DMS53 (cell line): Measurements from ENCODE around the gene COL6A2.

Source experiments
- DNase-seq: peaks from one replicate; lab custom pipeline; 2025; lab: John Stamatoyannopoulos, UW

The COL6A2 gene

DNA sequence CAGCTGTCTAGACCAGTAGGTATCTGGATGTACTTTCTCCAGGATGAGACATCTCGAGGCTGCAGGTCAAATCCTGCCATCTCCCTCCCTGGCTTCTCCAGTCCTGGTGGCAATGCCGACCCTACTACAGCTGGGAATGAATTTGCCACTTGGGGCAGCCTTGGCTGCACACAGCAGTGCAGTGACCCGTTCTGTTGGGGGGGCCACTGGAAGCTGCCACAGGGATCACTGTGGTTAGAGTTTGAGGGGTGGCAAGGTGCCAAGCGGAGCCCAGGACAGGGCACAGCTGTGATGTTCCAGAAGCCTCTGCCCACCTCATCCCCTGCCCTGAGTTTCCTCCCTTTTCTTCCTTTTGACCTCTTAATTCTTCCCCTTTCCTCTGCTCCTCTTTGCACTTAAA lies 17.1 kb downstream of the COL6A2 start:
- DNase-seq: no peak

DNA sequence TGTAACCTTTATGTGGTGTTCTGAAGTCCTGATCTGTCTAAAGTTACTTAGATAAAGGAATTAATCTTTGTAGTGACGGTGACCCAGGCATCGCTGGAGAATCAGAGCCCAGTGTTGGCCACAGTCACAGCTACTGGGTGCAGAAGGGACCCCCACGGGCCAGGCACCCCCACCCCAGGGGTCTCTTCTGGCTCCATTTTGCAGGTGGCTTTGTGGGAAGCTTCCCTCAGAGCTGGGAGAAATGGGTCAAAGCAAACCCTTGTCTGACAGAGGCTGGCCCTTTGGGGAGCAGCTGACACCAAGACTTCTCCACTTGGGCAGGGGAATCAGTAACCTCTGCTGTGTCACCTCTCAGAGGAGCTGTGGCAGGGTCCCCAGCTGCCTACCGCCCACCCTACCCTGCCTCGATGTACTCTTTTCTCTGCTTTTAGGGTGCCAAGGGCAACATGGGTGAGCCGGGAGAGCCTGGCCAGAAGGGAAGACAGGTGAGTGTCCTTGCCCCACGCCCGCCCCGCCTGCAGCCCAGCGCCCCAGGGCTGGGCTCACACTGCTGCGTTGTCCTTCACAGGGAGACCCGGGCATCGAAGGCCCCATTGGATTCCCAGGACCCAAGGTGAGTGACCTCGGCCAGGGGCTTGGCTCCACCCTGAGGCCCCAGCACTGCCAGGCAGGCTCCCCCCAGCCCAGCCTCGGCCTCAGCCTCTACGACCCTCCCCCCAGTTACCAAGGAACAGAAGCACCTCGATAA lies 17.7 kb downstream of the COL6A2 start:
- DNase-seq: no peak

DNA sequence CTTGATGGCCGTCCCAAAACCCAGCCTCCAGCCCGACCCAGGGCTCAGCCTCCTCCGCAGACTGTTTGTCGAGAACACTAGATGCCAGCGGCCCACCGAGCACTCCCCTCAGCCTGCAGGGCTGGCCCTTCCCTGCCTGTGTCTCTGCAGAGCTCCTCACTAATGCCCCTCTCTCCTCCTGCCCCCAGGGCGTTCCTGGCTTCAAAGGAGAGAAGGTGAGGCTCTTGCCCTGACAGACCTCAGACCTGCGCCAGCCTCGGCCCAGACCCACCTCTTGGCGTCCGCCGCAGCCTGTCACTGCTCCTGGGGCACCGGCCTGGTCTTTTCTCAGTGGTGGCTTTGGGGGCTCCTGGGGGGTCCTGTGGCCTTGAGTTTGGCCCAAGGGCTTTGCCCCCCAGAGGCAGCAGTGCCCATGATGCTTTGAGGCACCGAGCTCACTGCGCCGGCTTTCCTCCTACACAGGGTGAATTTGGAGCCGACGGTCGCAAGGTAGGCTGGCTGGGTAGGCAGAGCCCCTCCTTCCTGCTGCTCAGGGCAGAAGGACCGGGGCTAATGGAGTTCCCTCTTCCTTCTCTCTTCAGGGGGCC lies 18.4 kb downstream of the COL6A2 start:
- no peak for DNase-seq

DNA sequence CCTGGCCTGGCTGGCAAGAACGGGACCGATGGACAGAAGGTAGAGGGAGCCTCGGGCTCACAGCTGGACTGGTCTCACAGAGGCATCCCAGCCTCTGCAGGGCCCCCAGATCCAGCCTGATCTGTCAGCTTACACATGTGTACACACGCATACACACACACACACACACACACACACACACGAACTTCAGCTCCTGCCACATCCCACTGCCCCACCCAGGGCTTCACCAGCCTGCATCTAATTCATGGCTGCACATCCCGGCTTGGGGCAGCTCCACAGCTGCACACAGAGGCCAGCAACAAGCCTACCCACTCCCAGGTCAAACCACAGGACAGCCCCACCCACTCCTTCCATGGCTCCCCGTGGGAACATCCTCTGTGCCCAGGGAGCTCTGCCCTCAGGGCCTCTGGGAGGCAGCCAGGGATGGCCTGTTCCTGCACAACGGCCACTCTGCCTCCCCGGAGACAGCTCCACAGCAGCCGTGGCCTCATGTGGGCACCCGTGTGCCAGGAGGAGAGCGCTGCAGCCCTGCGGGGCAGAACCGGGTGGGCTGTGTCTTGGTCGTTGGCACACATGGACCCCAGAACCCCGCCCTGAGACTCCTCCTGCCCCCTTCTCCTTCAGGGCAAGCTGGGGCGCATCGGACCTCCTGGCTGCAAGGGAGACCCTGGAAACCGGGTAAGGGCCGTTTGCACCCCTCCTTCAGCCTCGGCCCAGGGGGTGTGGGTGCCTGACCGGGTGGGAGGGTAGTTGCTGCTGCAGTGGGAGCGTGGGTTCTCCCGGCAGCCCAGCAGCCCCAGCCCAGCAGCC lies 19.1 kb downstream of the COL6A2 start:
- DNase-seq: no peak

DNA sequence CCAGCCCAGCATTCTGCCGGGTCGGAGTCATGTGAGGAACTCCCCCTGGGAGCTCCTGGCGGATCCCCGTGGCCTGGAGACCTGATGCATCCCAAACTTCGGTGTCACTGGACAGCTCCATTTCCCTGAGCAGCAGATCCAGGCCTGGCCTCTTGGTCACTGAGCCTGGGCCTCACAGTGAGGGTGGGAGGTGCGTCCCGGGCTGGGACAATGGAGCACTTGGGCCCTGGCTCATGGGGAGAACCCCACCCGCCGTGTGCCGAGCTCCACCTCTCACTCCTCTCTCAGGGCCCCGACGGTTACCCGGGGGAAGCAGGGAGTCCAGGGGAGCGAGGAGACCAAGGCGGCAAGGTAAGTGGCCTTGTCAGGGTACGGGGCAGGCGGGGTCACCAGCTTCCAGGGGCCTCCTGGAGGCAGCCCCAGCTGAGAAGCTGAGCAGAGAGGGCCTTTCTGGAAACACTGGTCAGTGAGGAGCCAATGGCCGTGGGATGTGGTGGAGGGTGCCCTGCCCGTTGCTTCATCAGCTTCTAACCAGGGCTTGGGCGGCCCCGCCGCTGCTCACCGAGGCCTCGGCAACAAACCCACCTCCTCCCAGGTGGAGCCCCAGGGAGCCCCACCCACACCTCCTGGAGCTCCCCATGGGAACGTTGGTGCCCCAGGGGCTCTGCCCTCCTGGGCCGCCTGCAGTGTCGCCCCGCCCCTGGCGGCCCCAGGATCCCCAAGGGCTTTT lies 19.8 kb downstream of the COL6A2 start:
- no peak for DNase-seq

DNA sequence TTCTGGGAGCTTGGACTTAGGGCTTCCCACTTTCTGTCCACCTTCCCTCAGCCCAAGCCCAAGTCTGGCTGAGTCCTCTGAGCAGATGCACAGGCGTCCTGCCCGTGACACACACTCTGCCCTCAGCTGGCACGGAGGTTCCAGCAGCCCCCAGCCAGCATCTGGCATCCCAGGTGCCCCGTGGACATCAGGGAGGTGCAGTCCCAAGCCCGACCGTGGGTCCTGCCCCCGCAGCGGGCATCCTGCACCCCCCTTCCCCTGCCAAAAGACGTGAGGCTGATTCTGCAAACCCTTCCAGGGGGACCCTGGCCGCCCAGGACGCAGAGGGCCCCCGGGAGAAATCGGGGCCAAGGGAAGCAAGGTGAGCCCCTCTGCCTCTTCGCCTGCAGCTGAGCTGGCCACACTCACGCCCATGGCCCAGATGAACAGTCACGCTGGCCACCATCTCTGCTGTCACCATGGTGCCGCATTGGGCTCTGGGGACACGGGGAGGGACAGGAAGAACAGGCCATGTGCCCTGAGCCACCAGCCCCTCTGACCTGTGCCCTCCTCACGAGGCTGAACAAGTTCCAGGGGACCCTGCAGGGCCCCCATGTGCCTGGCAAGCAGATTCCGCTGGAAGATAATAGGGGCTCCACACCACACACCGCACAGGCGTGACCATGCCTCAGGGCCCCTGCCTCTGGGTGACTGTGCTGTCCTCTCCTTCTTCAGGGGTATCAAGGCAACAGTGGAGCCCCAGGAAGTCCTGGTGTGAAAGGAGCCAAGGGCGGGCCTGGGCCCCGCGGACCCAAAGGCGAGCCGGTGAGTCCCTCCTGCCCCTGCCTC lies 20.6 kb downstream of the COL6A2 start:
- no peak for DNase-seq

DNA sequence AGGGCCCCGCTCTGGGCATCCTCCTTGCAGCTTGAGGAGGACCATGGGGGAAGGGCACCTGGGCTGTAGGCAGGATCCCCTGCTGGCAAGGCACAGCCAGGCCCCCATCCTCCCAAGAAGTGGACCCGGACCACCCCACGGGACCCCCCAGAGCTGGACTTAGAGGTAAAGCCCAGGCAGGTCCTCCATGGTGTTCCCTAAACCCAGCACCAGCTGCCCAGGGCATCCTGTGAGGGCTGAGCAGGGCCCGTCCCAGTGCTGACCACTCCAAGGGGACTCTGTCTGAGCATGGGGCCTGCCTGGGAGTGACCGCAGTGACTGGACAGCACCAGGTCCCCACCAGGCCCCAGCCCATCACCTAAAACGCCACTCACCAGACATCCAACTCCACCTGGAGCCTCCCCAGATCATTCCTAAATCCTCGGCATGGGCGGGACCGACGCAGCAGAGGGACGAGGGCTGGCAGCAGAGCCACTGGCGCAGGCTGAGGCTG lies 21.3 kb downstream of the COL6A2 start:
- DNase-seq: no peak

DNA sequence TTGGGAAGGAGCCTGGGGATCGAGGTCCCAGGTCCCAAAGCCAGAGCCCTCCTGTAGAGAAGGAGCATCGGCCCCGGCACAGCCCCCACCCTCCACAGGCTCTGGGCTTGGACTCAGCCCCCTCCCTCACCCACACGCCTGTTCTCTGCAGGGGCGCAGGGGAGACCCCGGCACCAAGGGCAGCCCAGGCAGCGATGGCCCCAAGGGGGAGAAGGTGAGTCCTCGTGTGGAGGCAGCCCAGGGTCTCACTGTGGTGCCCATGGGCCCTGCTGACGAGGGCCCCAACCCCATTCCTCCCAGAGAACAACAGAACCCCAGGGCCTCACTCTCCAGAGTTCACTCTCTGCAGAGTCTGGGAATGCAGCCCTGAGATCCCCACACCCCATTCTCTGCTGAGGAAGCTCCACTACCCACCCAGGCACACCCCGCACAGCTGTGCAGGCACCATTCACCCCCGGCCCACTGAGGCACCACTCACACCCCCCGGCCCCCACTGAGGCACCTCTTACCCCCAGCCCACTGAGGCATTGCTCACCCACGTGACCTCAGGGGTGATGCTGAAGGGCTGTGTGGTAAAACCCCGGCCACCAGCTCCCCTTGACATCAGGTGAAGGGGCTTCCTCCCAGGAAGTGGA lies 21.8 kb downstream of the COL6A2 start:
- no peak for DNase-seq

DNA sequence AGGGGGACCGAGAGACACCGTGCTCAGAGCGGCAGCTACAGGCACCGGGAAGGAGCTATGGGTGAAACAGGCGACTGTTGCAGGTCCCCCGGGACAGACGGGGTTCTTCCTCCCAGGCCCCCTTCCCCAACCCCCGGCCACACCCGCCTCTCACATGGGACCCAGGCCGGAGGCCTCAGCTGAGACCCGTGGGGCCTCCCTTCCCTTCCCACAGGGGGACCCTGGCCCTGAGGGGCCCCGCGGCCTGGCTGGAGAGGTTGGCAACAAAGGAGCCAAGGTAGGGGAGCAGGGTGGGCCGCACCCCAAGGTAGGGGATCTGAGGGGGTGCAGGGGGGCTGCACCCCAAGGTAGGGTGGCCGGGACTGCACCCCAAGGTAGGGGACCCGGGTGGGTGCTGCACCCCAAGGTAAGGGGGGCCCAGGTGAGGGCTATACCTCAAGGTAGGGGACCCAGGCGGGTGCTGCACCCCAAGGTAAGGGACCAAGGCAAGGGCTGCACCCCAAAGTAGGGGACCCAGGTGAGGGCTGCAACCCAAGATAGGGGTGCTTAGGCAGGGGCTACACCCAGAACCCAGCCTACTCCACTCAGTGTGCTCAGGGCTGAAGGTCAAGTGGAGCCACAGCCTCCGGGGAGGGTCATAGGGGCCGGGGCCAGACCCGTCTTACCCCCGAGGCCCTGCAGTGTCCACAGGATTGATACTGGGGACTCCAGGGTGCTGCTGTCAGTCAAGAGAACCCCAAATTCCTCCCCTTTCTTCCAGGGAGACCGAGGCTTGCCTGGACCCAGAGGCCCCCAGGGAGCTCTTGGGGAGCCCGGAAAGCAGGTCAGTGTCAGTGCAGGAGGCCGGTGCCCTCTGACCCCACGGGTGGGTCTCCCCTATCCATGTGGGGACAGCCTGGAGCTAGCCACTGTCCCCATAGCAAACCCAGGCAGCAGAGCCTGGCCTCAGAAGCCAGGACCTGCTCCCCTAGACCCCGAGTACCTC lies 22.7 kb downstream of the COL6A2 start:
- no peak for DNase-seq

DNA sequence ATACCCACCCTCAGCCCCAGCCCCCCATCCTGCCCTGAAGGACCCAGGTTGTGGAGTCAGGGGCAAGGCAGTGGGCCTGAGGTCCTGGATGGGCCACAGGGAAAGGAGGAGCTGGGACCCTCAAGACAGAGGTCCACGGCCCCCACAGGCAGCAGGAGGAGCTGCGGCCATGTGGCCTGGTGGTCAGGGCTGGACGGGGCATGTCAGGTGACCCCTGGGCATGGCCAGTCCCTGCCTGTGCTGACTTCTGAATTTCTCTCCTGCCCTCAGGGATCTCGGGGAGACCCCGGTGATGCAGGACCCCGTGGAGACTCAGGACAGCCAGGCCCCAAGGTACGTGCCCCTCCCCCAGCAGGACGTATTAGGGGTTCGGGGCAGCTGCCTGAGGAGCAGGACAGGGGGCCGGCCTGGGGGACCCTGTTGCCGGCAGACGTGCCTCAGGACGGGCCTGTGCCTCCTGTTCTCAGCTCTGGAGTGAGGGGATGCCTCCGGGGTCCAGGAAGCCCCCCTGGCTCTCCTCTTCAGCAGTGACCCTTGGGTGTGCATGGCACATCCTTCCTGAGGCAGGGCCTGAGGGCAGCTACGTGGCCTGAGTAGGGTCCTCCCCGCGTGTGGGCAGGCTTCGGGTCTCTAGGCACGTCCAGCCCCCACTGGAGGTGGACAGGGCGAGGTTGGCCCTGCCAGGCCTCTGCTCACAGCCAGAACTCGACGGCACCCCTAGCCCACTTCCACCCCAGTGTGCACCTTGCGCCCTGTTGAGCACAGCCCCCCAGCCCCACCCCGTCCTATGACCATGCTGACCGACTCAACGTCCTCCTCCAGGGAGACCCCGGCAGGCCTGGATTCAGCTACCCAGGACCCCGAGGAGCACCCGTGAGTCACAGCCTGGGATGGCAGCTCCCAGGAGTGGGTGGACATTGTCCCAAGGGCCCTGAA lies 23.6 kb downstream of the COL6A2 start:
- DNase-seq: no peak

DNA sequence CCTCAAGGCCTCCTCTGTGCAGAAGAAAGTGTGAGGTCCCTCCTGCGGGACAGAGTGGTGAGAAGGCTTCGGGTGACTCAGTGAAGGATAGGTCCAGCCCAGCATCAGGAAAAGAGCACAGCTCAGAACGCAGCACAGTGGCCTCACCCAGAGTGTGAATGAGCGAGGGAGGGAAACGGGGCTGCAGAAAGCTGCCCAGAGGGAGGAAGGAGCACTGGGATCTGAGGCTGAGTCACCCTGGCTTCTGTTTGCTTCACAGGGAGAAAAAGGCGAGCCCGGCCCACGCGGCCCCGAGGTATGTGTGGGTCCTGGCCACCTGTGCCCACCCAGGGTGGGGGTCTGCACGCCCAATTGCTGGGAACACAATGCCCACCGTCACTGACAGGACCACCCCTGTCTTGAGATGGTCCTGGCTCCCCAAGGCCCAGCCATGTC lies 24.3 kb downstream of the COL6A2 start:
- no peak for DNase-seq

DNA sequence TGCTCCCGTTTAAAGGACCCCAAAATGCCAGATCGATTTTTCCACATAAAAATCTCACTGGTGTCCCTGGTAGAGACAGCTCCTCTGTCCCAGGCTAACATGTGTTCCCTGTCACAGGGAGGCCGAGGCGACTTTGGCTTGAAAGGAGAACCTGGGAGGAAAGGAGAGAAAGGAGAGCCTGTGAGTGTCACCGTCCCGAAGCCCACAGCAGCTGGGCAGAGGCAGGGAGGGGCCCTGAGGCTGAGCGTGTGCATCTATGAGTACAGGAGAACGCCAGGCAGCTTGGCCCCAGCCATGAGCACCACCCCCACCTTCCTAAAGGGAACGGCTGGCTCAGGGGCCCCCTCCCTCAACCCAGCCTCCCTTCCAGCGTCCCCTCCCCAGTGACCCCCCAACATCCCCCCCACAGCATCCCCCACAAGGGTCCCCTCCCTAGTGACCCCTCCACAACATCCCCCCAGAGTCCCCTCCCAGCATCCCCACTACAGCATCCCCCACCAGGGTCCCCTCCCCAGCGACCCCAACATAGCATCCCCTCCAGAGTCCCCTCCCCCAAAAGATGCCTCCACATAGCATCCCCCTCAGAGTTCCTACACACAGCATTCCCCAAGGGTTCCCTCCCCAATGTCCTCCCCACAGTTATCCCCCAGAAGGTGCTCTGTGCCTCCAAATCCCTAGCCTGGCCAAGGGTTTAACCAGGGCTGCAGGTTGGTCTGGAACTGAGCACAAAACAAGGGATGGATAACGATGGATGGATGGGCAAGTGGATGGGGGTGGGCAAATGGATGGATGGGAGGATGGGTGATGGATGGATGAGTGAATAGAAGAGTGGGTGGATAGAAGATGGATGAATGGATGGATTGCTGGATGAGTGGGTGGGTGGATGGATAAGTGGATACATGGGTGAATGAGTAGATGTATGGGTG lies 25.1 kb downstream of the COL6A2 start:
- DNase-seq: no peak

DNA sequence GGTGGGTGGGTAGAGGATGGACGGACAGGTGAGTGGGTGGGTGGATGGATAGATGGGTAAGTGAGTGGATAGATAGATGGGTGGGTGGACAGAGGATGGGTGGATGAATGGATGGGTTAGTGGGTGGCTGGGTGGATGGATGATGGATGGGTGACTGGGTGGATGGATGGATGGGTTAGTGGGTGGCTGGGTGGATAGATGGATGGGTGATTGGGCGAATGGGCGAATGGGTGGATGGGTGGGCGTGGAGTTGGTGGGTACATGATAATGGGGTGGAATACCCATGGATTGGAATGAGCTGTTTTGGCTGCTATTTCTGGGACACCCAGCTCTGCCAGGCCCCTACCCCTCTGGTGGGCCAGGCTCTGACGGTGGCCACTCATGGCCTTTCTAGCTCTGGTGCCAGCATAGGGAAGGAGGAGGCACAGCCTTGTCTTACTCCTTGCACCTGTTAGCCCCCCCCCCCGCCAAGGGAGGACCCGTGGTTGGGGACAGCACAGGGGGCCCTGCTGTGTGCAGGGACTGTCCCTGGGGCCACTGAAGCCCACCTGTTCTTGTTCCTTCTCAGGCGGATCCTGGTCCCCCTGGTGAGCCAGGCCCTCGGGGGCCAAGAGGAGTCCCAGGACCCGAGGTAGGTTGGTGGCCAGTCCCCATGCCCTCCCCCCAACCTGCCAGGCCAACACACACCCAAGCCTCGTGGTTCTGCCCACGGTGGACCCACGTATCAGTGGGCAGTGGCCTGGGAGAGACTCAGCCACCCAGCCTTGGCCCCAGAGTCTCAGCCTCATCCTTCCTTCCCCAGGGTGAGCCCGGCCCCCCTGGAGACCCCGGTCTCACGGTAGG lies 26.4 kb downstream of the COL6A2 start:
- no peak for DNase-seq

DNA sequence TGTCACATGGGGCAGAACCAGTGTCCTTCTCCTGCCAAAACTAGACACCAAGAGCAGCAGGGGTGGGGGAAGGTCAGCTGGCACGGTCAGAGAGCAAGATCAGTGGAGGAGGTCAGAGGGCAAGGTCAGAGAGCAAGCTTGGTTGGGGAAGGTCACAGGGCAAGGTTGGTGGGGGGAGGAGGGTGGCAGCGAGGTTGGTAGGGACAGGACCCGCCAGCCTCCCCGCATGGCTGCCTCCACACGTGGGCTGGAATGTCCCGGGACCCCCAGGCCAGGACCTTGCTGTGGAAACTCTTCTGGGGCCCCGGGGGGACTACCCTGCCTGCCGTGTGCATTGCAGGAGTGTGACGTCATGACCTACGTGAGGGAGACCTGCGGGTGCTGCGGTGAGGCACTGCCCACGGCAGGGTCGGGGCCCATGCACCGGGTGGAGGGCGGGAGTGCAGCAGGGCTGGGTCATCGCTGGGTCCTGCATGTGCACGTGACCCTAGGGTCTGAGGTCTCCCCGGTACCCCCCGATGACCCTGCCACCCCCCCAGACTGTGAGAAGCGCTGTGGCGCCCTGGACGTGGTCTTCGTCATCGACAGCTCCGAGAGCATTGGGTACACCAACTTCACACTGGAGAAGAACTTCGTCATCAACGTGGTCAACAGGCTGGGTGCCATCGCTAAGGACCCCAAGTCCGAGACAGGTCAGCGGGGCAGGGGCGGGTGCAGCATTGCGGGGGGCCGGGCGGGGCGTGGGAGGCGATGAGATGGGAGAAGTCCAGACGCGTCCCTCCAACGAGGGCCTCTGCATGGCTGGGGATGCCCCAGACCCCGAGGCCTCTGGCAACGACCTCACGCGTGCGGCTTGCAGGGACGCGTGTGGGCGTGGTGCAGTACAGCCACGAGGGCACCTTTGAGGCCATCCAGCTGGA lies 27.3 kb downstream of the COL6A2 start:
- DNase-seq: no peak

DNA sequence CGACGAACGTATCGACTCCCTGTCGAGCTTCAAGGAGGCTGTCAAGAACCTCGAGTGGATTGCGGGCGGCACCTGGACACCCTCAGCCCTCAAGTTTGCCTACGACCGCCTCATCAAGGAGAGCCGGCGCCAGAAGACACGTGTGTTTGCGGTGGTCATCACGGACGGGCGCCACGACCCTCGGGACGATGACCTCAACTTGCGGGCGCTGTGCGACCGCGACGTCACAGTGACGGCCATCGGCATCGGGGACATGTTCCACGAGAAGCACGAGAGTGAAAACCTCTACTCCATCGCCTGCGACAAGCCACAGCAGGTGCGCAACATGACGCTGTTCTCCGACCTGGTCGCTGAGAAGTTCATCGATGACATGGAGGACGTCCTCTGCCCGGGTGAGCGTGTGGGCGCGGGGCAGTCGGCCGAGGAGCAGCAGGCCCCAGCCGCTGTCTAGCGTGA lies 28.0 kb downstream of the COL6A2 start:
- no peak for DNase-seq
